HG02588 (cell line): Measurements from ENCODE around the gene NLRP4.

Experiments used
- ATAC-seq: cut with Tn5 transposase; IDR thresholded peaks from one replicate; pipeline ENCODE4 v1.9.1; 2021; ENCODE audit warnings: mild to moderate bottlenecking, moderate library complexity; ENCODE audit not compliant: unreplicated experiment

NLRP4 gene, protein sequence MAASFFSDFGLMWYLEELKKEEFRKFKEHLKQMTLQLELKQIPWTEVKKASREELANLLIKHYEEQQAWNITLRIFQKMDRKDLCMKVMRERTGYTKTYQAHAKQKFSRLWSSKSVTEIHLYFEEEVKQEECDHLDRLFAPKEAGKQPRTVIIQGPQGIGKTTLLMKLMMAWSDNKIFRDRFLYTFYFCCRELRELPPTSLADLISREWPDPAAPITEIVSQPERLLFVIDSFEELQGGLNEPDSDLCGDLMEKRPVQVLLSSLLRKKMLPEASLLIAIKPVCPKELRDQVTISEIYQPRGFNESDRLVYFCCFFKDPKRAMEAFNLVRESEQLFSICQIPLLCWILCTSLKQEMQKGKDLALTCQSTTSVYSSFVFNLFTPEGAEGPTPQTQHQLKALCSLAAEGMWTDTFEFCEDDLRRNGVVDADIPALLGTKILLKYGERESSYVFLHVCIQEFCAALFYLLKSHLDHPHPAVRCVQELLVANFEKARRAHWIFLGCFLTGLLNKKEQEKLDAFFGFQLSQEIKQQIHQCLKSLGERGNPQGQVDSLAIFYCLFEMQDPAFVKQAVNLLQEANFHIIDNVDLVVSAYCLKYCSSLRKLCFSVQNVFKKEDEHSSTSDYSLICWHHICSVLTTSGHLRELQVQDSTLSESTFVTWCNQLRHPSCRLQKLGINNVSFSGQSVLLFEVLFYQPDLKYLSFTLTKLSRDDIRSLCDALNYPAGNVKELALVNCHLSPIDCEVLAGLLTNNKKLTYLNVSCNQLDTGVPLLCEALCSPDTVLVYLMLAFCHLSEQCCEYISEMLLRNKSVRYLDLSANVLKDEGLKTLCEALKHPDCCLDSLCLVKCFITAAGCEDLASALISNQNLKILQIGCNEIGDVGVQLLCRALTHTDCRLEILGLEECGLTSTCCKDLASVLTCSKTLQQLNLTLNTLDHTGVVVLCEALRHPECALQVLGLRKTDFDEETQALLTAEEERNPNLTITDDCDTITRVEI

DNA sequence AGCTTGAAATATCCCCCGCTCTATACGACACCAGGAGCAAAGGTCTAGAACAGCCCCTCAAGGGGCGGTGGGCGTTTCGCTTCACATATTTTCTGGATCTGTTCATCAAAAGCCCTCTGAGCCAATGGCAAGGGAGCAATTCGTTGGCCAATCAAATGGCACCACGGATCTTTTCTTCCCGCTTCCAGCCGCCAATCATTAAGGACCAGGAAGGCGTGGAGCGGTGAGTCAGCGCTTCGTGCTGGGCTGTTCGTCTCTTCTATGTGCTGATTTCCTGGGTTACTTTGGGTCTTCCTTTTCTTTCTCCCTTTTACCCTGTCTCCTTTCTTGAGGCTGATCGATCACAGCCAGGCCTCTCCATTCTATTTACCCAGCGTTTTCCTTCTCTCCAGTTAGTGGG, at the start of gene NLRP4:
Gene NLRP4, plus strand, starts transcription at position 201 of the 400 bp plus-strand sequence. CDS start 15,541 bp downstream, outside the sequence.
- no peak for ATAC-seq

DNA sequence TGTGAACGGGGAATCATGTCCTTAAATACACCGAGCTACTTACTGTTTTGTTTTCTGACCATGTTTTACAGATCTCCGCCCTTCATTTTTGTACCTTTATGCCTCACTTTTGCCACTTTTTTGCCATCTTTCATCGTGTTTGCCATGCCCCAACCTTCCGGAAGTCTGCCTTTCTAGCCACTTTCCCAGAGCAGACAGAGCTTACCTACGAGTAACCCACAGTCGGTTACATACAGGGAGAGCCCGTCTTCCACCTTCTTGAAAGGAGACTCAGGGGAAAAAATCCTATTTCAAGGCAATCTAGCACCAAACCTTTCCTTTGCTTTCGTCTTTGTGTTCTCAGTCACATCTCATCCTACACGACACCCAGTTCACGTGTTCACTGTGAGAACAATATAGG, 41.3 kb upstream of the NLRP4 start:
- no peak for ATAC-seq

DNA sequence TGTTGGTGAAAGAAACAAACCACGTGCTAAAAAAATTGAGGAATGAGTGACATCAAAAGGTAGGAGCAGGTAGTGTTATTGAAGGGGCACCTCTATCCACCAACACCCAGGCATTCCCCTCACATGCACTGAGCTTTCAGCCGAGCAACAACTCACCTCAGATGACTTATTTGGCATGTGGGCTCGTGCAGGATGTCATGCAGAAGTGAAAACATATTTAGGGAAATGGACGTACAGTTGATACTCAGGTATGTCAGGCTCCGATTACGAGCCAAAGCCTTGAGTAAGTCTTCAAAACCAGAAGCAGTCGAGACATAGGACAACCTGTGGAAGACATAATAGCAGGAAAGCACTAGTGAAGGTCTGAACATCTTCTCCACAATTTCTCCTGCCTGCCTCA, 34.9 kb upstream of the NLRP4 start:
- ATAC-seq = no peak

DNA sequence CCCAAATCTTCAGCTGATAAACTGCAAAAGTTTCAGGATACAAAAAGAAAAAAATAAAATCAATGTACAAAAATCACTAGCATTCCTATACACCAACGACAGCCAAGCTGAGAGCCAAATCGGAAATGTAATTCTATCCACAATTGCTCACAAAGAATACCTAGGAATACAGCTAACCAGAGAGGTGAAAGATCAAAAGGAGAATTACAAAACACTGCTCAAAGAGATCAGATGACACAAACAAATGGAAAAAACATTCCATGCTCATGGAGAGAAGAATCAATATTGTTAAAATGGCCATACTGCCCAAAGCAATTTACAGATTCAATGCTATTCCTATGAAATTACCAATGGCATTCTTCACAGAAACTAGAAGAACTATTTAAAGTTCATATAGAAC, 34.1 kb upstream of the NLRP4 start:
- no peak for ATAC-seq

DNA sequence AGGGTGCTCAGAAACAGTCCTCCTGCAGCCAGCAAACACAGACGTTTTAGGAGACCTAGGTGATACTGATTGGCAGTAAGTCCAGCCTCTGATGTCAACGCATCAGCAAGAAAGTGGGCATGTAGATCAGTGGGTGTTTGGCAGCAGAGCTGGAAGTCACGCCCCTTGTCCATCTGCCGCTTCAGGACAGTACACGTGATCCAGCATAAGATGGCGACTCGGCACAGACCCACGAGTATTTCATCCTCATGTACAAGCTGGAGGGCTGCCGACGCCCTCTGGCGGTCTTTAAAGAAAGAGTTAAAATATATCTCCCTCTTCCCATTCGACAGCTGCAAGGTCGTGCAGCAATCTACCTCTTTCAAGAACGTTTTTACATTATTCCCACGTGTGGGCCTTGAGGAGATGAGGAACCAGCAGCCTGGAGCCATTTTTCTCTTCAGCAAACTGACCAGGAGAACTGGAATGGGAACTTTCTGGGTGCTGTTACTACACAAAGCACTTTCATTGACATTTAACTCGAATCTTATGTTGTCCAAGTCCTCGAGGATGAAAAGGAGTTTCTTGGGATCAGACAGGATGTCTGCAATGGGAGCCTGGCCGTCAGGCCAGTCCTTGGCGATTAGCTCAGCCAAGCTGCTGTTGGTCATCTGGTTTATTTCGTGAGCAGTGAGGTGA, 26.8 kb upstream of the NLRP4 start:
- no peak for ATAC-seq

DNA sequence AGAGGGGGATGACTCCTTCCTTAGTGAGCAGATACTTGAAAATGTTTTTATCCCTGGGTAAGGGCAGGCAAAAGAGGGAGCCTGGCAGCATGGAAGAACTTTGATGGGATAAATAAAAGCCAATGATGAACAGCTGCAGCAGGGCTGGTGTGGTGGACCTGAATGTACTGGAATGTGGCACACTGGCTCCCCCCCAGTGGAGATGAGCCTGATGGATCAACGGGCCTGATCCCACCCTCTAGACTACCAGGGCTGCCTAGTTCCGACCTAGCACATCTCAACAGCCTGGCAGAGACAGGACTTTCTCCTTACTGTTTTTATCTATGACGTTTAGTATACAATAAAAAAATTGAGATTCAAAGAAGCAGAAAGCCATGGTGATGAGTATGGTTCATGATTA, 25.0 kb upstream of the NLRP4 start:
- ATAC-seq = no peak

DNA sequence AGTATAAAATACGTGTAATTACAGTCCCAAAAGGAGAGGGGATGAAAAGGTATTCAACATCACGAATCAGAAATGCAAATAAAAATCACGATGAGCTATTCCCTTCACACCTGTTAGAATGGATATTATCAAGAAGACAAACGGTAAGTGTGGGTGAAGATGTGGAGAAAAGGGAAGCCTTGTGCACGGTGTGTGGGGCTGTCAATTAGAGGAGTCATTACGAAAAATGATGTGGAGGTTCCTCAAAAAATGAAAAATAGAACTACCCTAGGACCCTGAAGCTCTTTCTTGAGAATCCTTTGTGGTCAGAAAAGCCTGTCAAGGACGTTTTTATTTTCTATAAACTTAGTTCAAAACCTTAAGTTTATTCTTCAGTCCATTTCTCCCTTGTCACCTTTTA, 23.9 kb upstream of the NLRP4 start:
- no peak for ATAC-seq

DNA sequence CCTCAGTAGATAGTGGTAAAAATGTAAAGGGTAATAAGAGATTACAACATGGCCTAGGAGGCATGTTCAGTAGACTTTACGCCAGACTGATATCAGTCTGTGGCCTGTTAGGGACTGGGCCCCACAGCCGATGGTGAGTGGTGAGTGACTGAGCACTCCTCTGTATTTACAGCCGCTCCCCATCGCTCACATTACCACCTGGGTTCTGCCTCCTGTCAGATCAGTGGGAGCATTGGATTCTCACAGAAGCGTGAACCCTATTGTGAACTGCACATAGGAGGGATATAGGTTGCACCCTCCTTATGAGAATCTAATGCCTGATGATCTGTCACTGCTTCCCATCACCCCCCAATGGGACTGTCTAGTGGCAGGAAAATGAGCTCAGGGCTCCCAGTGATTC, 22.4 kb upstream of the NLRP4 start:
- no peak for ATAC-seq

DNA sequence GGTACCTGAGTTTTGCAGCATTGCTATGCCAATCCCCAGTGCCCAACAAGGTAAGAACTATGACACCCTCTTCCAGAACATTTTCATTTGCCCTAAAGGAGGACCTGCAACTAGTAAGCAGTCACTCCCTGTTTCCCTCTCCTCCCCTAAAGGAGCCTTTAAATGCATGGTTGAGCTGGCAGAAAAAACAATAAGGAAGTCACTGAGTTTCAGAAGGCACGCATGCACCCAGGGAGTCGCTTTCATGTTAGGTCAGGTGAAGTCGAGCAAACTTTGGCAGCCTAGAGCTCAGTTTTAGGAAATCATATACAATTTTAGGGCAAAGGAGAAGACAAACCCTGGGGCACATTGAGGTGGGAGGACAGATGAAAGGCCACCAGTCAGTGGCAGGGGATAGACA, 16.3 kb upstream of the NLRP4 start:
- ATAC-seq = no peak

DNA sequence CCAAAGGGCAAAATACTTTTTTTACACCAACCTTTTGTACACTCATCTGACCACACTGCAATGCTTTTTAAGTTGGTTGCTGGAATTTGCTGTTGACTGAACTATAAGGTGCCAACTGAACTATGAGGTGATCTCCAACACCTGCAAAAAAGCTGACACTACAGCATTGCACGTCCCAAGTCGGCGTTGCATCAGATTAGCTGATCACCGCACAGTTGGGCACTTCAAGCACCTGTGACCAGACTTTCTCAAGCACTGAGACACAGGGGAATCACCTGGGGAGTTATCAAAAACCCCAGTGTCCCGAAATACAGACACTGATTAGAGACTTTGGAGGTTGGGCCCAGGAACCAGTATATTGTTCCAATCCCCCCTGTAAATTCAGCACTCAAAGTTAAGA, 5.7 kb upstream of the NLRP4 start:
- ATAC-seq = no peak

DNA sequence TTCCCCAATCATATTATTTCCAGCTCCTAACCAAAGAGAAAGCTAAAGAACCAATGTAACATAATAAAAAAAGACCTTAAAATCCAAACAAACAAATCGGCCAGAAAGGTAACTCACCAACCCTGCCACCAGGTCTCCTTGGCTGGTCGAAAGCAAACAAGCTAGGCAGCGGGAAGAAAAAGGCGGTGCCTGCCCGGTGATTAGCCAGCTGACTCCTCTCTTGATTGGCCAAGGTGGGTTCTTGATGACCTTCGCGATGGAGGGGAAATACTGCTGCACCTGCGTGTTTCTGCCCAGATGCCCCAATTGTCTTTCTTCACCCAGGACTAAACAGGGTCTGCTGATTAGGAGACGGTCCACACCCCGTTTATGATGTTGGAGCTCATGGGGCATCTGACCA, 4.5 kb upstream of the NLRP4 start, which contains the start of gene NLRP11:
Gene NLRP11, minus strand, starts transcription at position 154 of the 400 bp plus-strand sequence. CDS start 13,825 bp downstream, outside the sequence.
- ATAC-seq = no peak

DNA sequence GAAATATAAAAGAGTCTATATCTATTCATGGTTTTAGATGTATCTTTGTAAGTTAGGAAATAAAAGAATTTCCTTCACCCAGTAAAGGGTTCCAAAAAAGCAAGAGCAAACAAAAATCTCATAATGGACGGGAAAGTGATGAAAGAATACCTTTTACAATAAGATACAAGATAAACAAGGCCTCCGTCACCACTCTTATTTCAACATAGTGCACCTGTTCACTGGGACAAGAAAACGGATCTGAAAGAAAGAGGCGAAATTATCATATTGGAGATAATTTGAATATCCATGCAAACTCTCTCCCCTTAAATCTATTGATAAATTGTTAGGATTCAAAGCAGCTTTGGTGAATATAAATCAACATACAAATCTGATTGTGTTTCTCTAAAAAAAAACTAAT, 3.7 kb upstream of the NLRP4 start:
- ATAC-seq = no peak

DNA sequence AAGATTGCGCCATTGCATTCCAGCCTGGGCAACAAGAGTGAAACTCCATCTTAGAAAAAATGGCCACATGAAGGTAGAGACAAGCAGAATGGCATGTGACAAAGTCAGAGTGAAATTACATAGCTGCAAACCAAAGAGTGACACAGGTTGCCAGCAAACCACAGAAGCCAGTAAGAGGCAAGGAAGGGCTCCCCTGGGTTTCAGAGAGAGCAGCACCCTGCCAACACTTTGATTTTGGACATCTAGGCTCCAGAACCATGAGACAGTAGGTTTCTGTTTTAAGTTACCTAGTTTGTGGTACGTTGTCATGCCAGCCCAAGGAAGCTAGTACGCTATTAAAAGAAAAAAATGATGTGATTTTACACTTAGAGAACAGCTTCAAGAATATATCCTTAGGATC, 1.9 kb downstream of the NLRP4 start:
- no peak for ATAC-seq

DNA sequence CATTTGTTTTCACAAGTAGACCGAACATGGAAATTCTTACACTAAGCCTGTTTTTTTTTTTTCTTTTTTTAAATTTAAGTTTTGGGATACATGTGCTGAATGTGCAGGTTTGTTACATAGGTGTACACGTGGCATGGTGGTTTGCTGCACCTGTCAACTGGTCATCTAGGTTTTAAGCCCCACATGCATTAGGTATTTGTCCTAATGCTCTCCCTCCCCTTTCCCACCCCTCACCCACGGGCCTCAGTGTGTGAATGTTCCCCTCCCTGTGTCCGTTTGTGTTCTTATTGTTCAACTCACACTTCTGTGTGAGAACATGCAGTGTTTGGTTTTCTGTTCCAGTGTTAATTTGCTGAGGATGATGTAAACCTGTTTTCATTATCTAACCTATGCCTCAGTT, 2.6 kb downstream of the NLRP4 start:
- no peak for ATAC-seq

DNA sequence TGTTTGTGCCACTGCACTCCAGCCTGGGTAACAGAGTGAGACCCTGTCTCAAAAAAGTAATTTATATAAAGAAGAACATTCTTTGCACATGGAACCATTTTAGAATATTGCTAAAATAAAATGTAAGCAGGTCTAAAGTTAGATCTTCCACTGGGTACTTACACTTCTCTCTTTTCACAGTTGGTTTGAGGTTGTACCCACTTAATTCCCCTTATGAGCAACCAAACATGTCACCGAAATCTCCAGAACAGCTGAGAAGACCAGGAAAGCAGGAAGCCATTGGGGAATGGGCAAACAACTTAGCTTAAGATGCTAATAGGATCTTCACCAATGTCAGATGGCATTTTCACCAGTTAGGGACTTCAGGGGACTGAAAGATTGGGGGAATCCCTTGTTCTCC, 18.8 kb downstream of the NLRP4 start:
- no peak for ATAC-seq

DNA sequence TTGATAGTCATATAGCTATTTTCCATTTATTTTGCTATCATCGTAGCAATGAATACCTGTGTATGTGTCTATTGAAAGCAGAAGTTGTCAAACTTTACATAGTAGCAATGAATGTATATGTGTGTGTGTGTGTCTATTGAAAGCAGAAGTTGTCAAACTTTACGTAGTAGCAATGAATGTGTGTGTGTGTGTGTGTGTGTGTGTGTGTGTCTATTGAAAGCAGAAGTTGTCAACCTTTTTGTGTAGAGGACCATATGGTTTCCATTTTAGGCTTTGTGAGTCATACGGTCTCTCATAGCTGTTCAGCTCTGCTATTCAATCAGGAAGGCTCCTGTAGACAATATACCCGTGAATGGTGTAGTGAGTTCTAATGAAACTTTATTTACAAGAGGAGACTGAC, 20.8 kb downstream of the NLRP4 start:
- no peak for ATAC-seq

DNA sequence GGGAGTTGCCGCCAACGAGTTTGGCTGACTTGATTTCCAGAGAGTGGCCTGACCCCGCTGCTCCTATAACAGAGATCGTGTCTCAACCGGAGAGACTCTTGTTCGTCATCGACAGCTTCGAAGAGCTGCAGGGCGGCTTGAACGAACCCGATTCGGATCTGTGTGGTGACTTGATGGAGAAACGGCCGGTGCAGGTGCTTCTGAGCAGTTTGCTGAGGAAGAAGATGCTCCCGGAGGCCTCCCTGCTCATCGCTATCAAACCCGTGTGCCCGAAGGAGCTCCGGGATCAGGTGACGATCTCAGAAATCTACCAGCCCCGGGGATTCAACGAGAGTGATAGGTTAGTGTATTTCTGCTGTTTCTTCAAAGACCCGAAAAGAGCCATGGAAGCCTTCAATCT, 21.6 kb downstream of the NLRP4 start:
- ATAC-seq = no peak

DNA sequence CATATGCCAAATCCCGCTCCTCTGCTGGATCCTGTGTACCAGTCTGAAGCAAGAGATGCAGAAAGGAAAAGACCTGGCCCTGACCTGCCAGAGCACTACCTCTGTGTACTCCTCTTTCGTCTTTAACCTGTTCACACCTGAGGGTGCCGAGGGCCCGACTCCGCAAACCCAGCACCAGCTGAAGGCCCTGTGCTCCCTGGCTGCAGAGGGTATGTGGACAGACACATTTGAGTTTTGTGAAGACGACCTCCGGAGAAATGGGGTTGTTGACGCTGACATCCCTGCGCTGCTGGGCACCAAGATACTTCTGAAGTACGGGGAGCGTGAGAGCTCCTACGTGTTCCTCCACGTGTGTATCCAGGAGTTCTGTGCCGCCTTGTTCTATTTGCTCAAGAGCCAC, 22.1 kb downstream of the NLRP4 start:
- no peak for ATAC-seq

DNA sequence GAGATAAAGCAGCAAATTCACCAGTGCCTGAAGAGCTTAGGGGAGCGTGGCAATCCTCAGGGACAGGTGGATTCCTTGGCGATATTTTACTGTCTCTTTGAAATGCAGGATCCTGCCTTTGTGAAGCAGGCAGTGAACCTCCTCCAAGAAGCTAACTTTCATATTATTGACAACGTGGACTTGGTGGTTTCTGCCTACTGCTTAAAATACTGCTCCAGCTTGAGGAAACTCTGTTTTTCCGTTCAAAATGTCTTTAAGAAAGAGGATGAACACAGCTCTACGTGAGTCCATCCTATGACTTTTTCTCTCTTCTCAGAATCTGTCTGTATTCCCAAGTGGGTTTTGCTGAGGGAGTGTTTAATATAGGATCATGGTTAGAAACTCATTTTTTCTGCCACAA, 22.6 kb downstream of the NLRP4 start:
- ATAC-seq = no peak

DNA sequence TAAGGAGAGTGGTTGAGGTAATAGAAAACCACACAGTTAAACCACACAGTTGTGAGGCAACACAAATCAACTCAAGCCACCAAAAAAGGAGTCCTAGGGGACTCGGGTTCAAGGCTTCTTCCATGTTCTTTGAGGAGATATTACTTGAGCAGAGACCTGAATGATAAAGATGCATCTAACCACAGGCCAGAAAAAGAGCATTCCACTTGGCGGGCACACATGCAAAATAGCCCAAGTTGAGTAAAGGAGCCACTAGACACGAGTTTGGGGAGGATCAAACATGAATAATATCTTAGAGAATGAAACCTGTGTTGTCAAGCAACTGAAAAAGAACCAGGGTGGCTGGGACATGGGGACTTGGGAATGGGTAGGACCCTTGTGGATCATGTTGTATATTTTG, 30.2 kb downstream of the NLRP4 start:
- no peak for ATAC-seq

DNA sequence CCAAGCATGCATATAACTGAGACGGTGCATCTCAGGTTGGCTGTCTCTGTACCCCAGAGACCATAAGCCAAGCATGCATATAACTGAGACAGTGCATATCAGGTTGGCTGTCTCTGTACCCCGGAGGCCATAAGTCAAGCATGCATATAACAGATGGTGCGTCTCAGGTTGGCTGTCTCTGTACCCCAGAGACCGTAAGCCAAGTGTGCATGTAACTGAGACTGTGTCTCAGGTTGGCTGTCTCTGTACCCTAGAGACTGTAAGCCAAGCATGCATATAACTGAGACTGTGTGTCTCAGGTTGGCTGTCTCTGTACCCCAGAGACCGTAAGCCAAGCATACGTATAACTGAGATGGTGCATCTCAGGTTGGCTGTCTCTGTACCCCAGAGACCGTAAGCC, 30.8 kb downstream of the NLRP4 start:
- no peak for ATAC-seq
